DND-41 (cell line): ENCODE data around the gene MR1.
A peak's percentile ranks its signal among the peaks of the same experiment; 100 is the strongest.

ENCODE experiments used
- ATAC-seq: fragments of 200-7000 bp; cut with Tn5 transposase; 3 replicates; pipeline ENCODE4 v1.9.1; 2021; ENCODE audit warnings: low read depth; ENCODE audit not compliant: insufficient read depth
- DNase-seq: peaks from one replicate; pipeline ENCODE4 v3.0.0-alpha.2; 2020
- H2AFZ ChIP-seq: 2 replicates; pipeline ENCODE4 v1.6.0; 2012; ENCODE audit warnings: low read depth, low read length
- H3K27ac ChIP-seq: 2 replicates; pipeline ENCODE4 v1.5.1; 2012; ENCODE audit warnings: low read length, inconsistent platforms
- H3K27me3 ChIP-seq: fragments of 200-600 bp; sonication (generic); 2 replicates; pipeline ENCODE4 v1.6.0; 2012; ENCODE audit warnings: low read length, mild to moderate bottlenecking, inconsistent platforms; ENCODE audit not compliant: insufficient read depth, poor library complexity
- H3K36me3 ChIP-seq: 2 replicates; pipeline ENCODE4 v1.5.1; 2012; ENCODE audit warnings: low read length, inconsistent platforms; ENCODE audit not compliant: insufficient read depth
- H3K4me1 ChIP-seq: 2 replicates; pipeline ENCODE4 v1.5.1; 2012; ENCODE audit warnings: mild to moderate bottlenecking, low read length; ENCODE audit not compliant: insufficient read depth
- H3K4me2 ChIP-seq: 2 replicates; pipeline ENCODE4 v1.6.0; 2012; ENCODE audit warnings: mild to moderate bottlenecking, moderate library complexity, low read length, inconsistent platforms; ENCODE audit not compliant: insufficient read depth
- H3K4me3 ChIP-seq, 2 experiments: fragments of 200-600 bp in 1 of 2; shearing (Covaris generic) in 1 of 2; 2 replicates each; pipeline ENCODE4 v1.5.1; 2012 to 2016; ENCODE audit warnings: inconsistent platforms in 2 of 2, low read length in 2 of 2, mild to moderate bottlenecking in 2 of 2, low read depth in 1 of 2, moderate library complexity in 1 of 2
- H3K79me2 ChIP-seq: 2 replicates; pipeline ENCODE4 v1.6.0; 2012; ENCODE audit warnings: low read length, inconsistent platforms; ENCODE audit not compliant: insufficient read depth
- H3K9ac ChIP-seq: 2 replicates; pipeline ENCODE4 v1.6.0; 2012; ENCODE audit warnings: low read depth, mild to moderate bottlenecking, inconsistent platforms, low read length, moderate library complexity
- H3K9me3 ChIP-seq: 2 replicates; pipeline ENCODE4 v1.5.1; 2012; ENCODE audit warnings: low read length, moderate library complexity, mild to moderate bottlenecking, inconsistent platforms; ENCODE audit not compliant: insufficient read depth, severe bottlenecking
- H4K20me1 ChIP-seq: 2 replicates; pipeline ENCODE4 v1.6.0; 2012; ENCODE audit warnings: low read length; ENCODE audit not compliant: insufficient read depth
- EZH2 ChIP-seq: IDR thresholded peaks from 3 replicates; pipeline ENCODE4 v1.6.1; 2012; ENCODE audit warnings: borderline replicate concordance, low read depth, mild to moderate bottlenecking, moderate library complexity, low read length, inconsistent platforms; ENCODE audit not compliant: severe bottlenecking
- TF ChIP-seq, protein P1 (sequence below): IDR thresholded peaks from 2 replicates; pipeline ENCODE4 v1.5.1; 2012; ENCODE audit warnings: borderline replicate concordance, low read length, moderate library complexity, mild to moderate bottlenecking; ENCODE audit not compliant: poor library complexity, severe bottlenecking; ENCODE audit errors: extremely low read depth

Gene MR1

DNA sequence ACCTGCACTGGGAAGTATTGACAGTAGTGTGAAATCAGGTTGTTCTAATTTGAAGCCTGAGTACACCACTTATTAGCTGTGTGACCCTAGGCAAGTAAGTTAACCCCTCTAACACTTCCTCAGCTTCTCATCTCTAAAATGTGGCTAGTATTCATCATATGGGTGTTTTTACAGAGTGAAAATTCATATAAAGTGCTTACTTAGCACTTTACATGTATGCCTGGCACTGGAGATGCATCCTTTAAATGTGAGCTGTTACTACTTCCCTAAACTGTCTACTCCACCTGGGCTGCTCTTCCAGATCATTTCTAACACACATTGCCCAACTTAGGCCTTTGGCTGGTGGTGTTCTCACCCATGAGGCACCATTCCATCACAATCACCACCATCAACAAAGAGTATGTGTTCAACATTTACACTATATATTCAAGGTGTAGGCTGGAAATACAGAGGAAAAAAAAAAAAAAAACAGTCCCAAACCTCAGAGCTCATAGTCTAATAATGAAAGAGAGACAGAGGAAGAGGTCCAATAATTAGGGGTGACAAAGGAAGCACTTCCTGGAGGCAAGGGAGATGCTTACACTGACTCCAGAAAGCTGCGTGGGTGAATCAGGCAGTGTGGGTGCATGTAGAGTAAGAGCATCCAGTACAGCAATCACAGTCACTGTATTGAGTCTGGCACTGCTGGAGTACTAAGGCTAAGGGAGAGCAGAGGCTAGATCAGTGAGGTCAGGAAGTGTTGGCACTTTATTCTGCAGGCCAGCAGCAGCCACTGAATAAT, 14.7 kb upstream of the MR1 start:
- H2AFZ ChIP-seq: no peak overlapping the region
- H3K36me3 ChIP-seq: peaks cover 26% of the 10 kb centered on the region
- peaks cover 48% of the 10 kb centered on the region; the same call in 1 of the 2 replicates for H4K20me1 ChIP-seq
- peaks cover 84% of the 10 kb centered on the region for H3K79me2 ChIP-seq
- ATAC-seq (no peak), DNase-seq (peak; percentile 18)
- TF ChIP-seq, protein P1, sequence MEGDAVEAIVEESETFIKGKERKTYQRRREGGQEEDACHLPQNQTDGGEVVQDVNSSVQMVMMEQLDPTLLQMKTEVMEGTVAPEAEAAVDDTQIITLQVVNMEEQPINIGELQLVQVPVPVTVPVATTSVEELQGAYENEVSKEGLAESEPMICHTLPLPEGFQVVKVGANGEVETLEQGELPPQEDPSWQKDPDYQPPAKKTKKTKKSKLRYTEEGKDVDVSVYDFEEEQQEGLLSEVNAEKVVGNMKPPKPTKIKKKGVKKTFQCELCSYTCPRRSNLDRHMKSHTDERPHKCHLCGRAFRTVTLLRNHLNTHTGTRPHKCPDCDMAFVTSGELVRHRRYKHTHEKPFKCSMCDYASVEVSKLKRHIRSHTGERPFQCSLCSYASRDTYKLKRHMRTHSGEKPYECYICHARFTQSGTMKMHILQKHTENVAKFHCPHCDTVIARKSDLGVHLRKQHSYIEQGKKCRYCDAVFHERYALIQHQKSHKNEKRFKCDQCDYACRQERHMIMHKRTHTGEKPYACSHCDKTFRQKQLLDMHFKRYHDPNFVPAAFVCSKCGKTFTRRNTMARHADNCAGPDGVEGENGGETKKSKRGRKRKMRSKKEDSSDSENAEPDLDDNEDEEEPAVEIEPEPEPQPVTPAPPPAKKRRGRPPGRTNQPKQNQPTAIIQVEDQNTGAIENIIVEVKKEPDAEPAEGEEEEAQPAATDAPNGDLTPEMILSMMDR: no peak
- TF ChIP-seq EZH2: no peak
- H3K4me3 ChIP-seq: no peak overlapping the region; a peak in 1 of 4 replicates
- no peaks in the 10 kb centered on the region for H3K27me3 ChIP-seq
- no peak overlapping the region for H3K27ac ChIP-seq
- H3K9ac ChIP-seq: no peak overlapping the region
- peak overlapping the region; percentile 33; the same call in 1 of the 2 replicates for H3K4me2 ChIP-seq
- no peaks in the 10 kb centered on the region for H3K9me3 ChIP-seq
- H3K4me1 ChIP-seq: peaks cover 72% of the 10 kb centered on the region

DNA sequence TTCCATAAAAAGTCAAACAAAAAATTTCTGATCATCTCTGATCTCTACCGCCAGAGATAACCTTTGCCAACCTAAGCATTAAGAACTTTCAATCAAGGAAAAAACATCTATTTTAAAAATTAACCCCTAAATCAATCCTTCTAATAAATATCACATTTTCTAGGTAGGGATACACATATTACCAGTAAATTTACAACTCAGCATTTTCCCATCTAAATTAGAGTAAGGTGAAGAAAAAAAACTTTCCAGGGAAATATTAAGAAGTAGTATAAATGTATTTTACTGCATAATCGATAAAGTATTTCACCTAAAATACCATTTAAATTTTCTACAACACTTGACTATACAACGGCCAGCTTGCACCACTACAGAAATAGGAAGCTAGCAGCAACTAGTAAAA, 12.6 kb upstream of the MR1 start:
- no peaks in the 10 kb centered on the region for H3K27me3 ChIP-seq
- peaks cover 64% of the 10 kb centered on the region for H3K79me2 ChIP-seq
- H3K36me3 ChIP-seq: peaks cover 26% of the 10 kb centered on the region
- H3K4me3 ChIP-seq: peak overlapping the region; percentile 60 to 79
- no peak overlapping the region for H2AFZ ChIP-seq
- peak overlapping the region; percentile 71 for H3K9ac ChIP-seq
- H3K4me1 ChIP-seq: peaks cover 52% of the 10 kb centered on the region
- H3K27ac ChIP-seq: peak overlapping the region; percentile 87
- peak overlapping the region; percentile 80 for H3K4me2 ChIP-seq
- peaks cover 34% of the 10 kb centered on the region; the same call in 1 of the 2 replicates for H4K20me1 ChIP-seq
- no peak for DNase-seq
- TF ChIP-seq, protein P1: no peak
- no peak for TF ChIP-seq EZH2
- no peak for ATAC-seq
- no peaks in the 10 kb centered on the region for H3K9me3 ChIP-seq

DNA sequence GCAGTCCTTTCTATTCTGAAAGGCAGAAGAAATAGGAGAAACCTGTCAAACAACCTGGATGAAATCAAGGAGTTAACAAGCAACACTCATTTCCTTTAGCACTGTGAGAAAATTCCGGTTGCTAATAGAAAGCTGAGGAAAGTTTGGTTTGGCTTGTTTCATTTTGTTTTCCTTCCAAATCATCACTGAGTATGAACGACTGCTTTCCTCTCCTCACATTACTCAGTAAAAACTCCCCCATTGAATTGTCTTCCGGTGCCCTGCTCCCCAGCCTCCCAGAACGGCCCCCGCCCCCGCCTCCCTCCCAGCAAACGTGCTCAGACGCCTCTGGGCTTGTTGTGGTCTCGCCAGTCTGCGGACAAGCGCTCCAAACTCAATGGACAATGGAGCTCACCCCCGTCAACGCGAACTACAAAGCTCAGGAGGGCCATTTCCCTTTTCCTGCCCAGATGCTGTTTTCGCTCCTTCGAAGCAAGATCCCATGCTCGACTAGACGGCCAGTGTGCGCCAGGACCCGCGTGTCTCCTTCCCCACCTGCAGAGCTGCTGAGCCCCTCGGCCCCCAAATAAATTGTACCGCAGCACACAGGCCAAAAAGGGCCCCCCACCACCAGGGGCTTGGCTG, 11.9 kb upstream of the MR1 start:
- Histone ChIP-seq H3K27me3 (no peaks in the 10 kb centered on the region), H3K9ac (peak overlapping the region; percentile 71), H3K4me3 (peak overlapping the region; percentile 60 to 79), H3K4me1 (peaks cover 47% of the 10 kb centered on the region), H4K20me1 (peaks cover 30% of the 10 kb centered on the region; the same call in 1 of the 2 replicates), H3K79me2 (peaks cover 56% of the 10 kb centered on the region), H3K4me2 (peak overlapping the region; percentile 80), H3K9me3 (no peaks in the 10 kb centered on the region), H2AFZ (peak overlapping the region; percentile 87), H3K36me3 (peaks cover 26% of the 10 kb centered on the region), H3K27ac (peak overlapping the region; percentile 87)
- ATAC-seq (peak; percentile 57), DNase-seq (peak; percentile 74)
- no peak for TF ChIP-seq EZH2
- TF ChIP-seq, protein P1: no peak
